H9 (cell line): ENCODE measurements around the gene PLCH1. TPM values are rescaled to one million over a fixed set of nuclear protein-coding genes. Genes with fewer than 3 reads are reported as not detected.

ENCODE experiments used
- DNase-seq: peaks from one replicate; pipeline ENCODE4 v3.0.0-alpha.2; 2017
- H2AFZ ChIP-seq: one replicate; pipeline ENCODE4 v1.6.1; 2013; ENCODE audit warnings: mild to moderate bottlenecking, low read length, control low read depth, moderate library complexity
- H2AK5ac ChIP-seq: 2 replicates; pipeline ENCODE4 v1.6.1; 2013; ENCODE audit warnings: low read length, control low read depth, mixed read lengths; ENCODE audit not compliant: insufficient read length
- H2BK120ac ChIP-seq: one replicate; pipeline ENCODE4 v1.6.1; 2013; ENCODE audit warnings: low read depth, mild to moderate bottlenecking, low read length, control low read depth, inconsistent platforms; ENCODE audit not compliant: poor library complexity, severe bottlenecking
- H2BK12ac ChIP-seq: 2 replicates; pipeline ENCODE4 v1.6.1; 2013; ENCODE audit warnings: low read length, control low read depth, mixed read lengths, low read depth; ENCODE audit not compliant: insufficient read length
- H2BK15ac ChIP-seq: 2 replicates; pipeline ENCODE4 v1.6.1; 2013; ENCODE audit warnings: low read depth, low read length, control low read depth
- H2BK20ac ChIP-seq: one replicate; pipeline ENCODE4 v1.6.1; 2013; ENCODE audit warnings: low read depth, mild to moderate bottlenecking, low read length, control low read depth, inconsistent platforms; ENCODE audit not compliant: poor library complexity, severe bottlenecking
- H2BK5ac ChIP-seq: 2 replicates; pipeline ENCODE4 v1.6.1; 2013; ENCODE audit warnings: low read length, control low read depth, mixed read lengths; ENCODE audit not compliant: insufficient read length
- H3K14ac ChIP-seq: 2 replicates; pipeline ENCODE4 v1.6.1; 2013; ENCODE audit warnings: low read length, control low read depth; ENCODE audit not compliant: insufficient read depth
- H3K18ac ChIP-seq: 2 replicates; pipeline ENCODE4 v1.6.1; 2013; ENCODE audit warnings: low read depth, mild to moderate bottlenecking, mixed read lengths, low read length, control low read depth; ENCODE audit not compliant: insufficient read length
- H3K23ac ChIP-seq: 2 replicates; pipeline ENCODE4 v1.6.1; 2013; ENCODE audit warnings: low read length, control low read depth, mixed read lengths, low read depth; ENCODE audit not compliant: insufficient read length
- H3K23me2 ChIP-seq: 2 replicates; pipeline ENCODE4 v1.6.1; 2013; ENCODE audit warnings: low read depth, mild to moderate bottlenecking, mixed read lengths, low read length, control low read depth; ENCODE audit not compliant: insufficient read length, poor library complexity, severe bottlenecking
- H3K27ac ChIP-seq: 2 replicates; pipeline ENCODE4 v1.5.1; 2013; ENCODE audit warnings: low read length, control low read depth, mixed read lengths, low read depth; ENCODE audit not compliant: insufficient read length
- H3K27me3 ChIP-seq: 2 replicates; pipeline ENCODE4 v1.6.1; 2013; ENCODE audit warnings: low read length, control low read depth, inconsistent platforms; ENCODE audit not compliant: insufficient read depth
- H3K4ac ChIP-seq: 2 replicates; pipeline ENCODE4 v1.6.1; 2013; ENCODE audit warnings: low read depth, mild to moderate bottlenecking, control low read depth, inconsistent platforms, low read length, moderate library complexity
- H3K4me1 ChIP-seq: 2 replicates; pipeline ENCODE4 v1.6.1; 2013; ENCODE audit warnings: low read length, control low read depth, inconsistent platforms; ENCODE audit not compliant: insufficient read depth
- H3K4me2 ChIP-seq: 2 replicates; pipeline ENCODE4 v1.6.1; 2013; ENCODE audit warnings: low read length, control low read depth, mixed read lengths; ENCODE audit not compliant: insufficient read length, insufficient read depth
- H3K56ac ChIP-seq: 2 replicates; pipeline ENCODE4 v1.6.1; 2013; ENCODE audit warnings: low read depth, mild to moderate bottlenecking, mixed read lengths, low read length, control low read depth; ENCODE audit not compliant: insufficient read length
- H3K79me1 ChIP-seq: 2 replicates; pipeline ENCODE4 v1.6.1; 2013; ENCODE audit warnings: low read depth, mild to moderate bottlenecking, moderate library complexity, low read length, control low read depth, inconsistent platforms; ENCODE audit not compliant: insufficient read depth, poor library complexity, severe bottlenecking
- H3K79me2 ChIP-seq: 2 replicates; pipeline ENCODE4 v1.6.1; 2013; ENCODE audit warnings: low read length, control low read depth, inconsistent platforms; ENCODE audit not compliant: insufficient read depth
- H3K9ac ChIP-seq: 2 replicates; pipeline ENCODE4 v1.6.1; 2013; ENCODE audit warnings: low read length, control low read depth, mixed read lengths; ENCODE audit not compliant: insufficient read length; ENCODE audit errors: extremely low read depth
- H3K9me3 ChIP-seq: one replicate; pipeline ENCODE4 v1.6.1; 2013; ENCODE audit warnings: low read depth, low read length, inconsistent platforms; ENCODE audit not compliant: control insufficient read depth
- H3T11ph ChIP-seq: one replicate; pipeline ENCODE4 v1.6.1; 2013; ENCODE audit warnings: mild to moderate bottlenecking, low read length, control low read depth, inconsistent platforms
- H4K20me1 ChIP-seq: one replicate; pipeline ENCODE4 v1.6.1; 2013; ENCODE audit not compliant: control insufficient read depth, insufficient read length, insufficient read depth
- H4K5ac ChIP-seq: 2 replicates; pipeline ENCODE4 v1.6.1; 2013; ENCODE audit warnings: low read depth, mild to moderate bottlenecking, mixed read lengths, low read length, control low read depth; ENCODE audit not compliant: insufficient read length
- H4K8ac ChIP-seq: replicated peaks from 2 replicates; pipeline ENCODE4 v1.6.1; 2013; ENCODE audit warnings: low read length, control low read depth, mixed read lengths, low read depth; ENCODE audit not compliant: insufficient read length
- H4K91ac ChIP-seq: 2 replicates; pipeline ENCODE4 v1.6.1; 2013; ENCODE audit warnings: low read depth, mild to moderate bottlenecking, moderate library complexity, mixed read lengths, low read length, control low read depth; ENCODE audit not compliant: insufficient read length
- H3K27ac Mint-ChIP-seq, 3 experiments: 2 replicates in 2 of 3; 3 replicates in 1 of 3; pipeline ENCODE4 v1.8.0; 2020 to 2021; ENCODE audit warnings: mixed read lengths in 3 of 3, mild to moderate bottlenecking in 1 of 3, moderate library complexity in 1 of 3
- H3K27me3 Mint-ChIP-seq: 2 replicates; pipeline ENCODE4 v1.8.0; 2021; ENCODE audit warnings: low read depth, mild to moderate bottlenecking, moderate library complexity, mixed read lengths
- H3K36me3 Mint-ChIP-seq, 3 experiments: 2 replicates in 2 of 3; 3 replicates in 1 of 3; pipeline ENCODE4 v1.8.0; 2020 to 2021; ENCODE audit warnings: low read depth in 3 of 3, mixed read lengths in 3 of 3; ENCODE audit not compliant: insufficient read depth in 1 of 3
- H3K4me1 Mint-ChIP-seq, 2 experiments: 2 replicates each; pipeline ENCODE4 v1.8.0; 2020; ENCODE audit warnings: mixed read lengths in 2 of 2
- H3K4me3 Mint-ChIP-seq, 2 experiments: 2 replicates in 1 of 2; 3 replicates in 1 of 2; pipeline ENCODE4 v1.8.0; 2020 to 2021; ENCODE audit warnings: mild to moderate bottlenecking in 2 of 2, mixed read lengths in 2 of 2, moderate library complexity in 1 of 2
- H3K9me3 Mint-ChIP-seq, 2 experiments: 2 replicates in 1 of 2; 3 replicates in 1 of 2; pipeline ENCODE4 v1.8.0; 2020; ENCODE audit warnings: mild to moderate bottlenecking in 2 of 2, mixed read lengths in 2 of 2, moderate library complexity in 1 of 2
- CTCF ChIP-seq: fragments of 200-600 bp; sonication (generic); conservative IDR thresholded peaks from 3 replicates; pipeline ENCODE4 v1.8.0; 2021; ENCODE audit warnings: antibody characterized with exemption, mild to moderate bottlenecking
- WGBS: extraction: QIAGEN DNeasy Blood & Tissue Kit; methylation state at CpG from one replicate; pipeline ENCODE4 v1.1.7; 2013; ENCODE audit warnings: missing lambda C conversion rate, low lambda C conversion rate, mixed read lengths; ENCODE audit not compliant: insufficient read length; ENCODE audit errors: extremely low coverage; 5-methylcytosine and 5-hydroxymethylcytosine counted together
- total RNA-seq: library from RNA; stranded (reverse); gene quantifications from 2 replicates; pipeline ENCODE4 v1.2.1, GENCODE V29; 2021

The PLCH1 gene
- total RNA-seq, 1 experiment from 2014 or later, result 19.0 TPM

GRCh38 chr3:155741101-155741500 lies 3.8 kb downstream of the PLCH1 start:
- no peak overlapping the region for H3K4me2 ChIP-seq
- no peak overlapping the region for H3K4ac ChIP-seq
- no peak overlapping the region for H2AFZ ChIP-seq
- H2BK12ac ChIP-seq, result no peak overlapping the region
- H3K9ac ChIP-seq, result no peak overlapping the region
- H3K14ac ChIP-seq, result no peak overlapping the region
- H3K4me1 Mint-ChIP-seq, result peaks cover 35 to 44% of the 10 kb centered on the region in 2 experiments
- no peak overlapping the region for H3K23ac ChIP-seq
- H3K27ac Mint-ChIP-seq, result no peak overlapping the region; a peak in 1 of 7 replicates
- H4K5ac ChIP-seq, result no peak overlapping the region
- H4K20me1 ChIP-seq, result no peaks in the 10 kb centered on the region
- peaks cover 10% of the 10 kb centered on the region for H3K23me2 ChIP-seq
- no peak overlapping the region for H3K56ac ChIP-seq
- H3K4me1 ChIP-seq, result no peaks in the 10 kb centered on the region
- H2BK5ac ChIP-seq, result no peak overlapping the region
- H3K79me2 ChIP-seq, result no peaks in the 10 kb centered on the region
- no peak overlapping the region for H3T11ph ChIP-seq
- no peaks in the 10 kb centered on the region for H3K9me3 ChIP-seq
- no peaks in the 10 kb centered on the region; a peak in 1 of 5 replicates for H3K9me3 Mint-ChIP-seq
- no CpG with 5 or more reads among the region's 3 CpGs for WGBS
- H2BK20ac ChIP-seq, result no peak overlapping the region
- H2BK120ac ChIP-seq, result no peak overlapping the region
- DNase-seq, result no peak
- no peak overlapping the region for H3K27ac ChIP-seq
- no peak overlapping the region for H3K4me3 Mint-ChIP-seq
- no peak overlapping the region for H2BK15ac ChIP-seq
- no peak overlapping the region for H3K18ac ChIP-seq
- H4K8ac ChIP-seq, result no peak overlapping the region
- 0 out of 7 replicates have a peak, but pooled peaks cover 0 to 1% (median 0%) of the 10 kb centered on the region in 3 experiments for H3K36me3 Mint-ChIP-seq
- no peaks in the 10 kb centered on the region for H3K79me1 ChIP-seq
- no peaks in the 10 kb centered on the region for H3K27me3 ChIP-seq
- H4K91ac ChIP-seq, result no peak overlapping the region
- H2AK5ac ChIP-seq, result no peak overlapping the region
- no peaks in the 10 kb centered on the region for H3K27me3 Mint-ChIP-seq
- no peak for TF ChIP-seq CTCF
